HS-5 (cell line): ENCODE measurements around the gene TTLL10.

Experiments used
- DNase-seq: peaks from one replicate; pipeline ENCODE4 v3.0.0-alpha.2; 2012; ENCODE audit warnings: low read depth

TTLL10 gene

GRCh38 chr1:1236945-1237873 lies 63.5 kb downstream of the TTLL10 start:
- DNase-seq = no peak

- DNase-seq = no peak
Observed at GRCh38 chr1:1237874-1238701, 64.4 kb downstream of the TTLL10 start.

GRCh38 chr1:1238702-1239178 lies 65.1 kb downstream of the TTLL10 start:
- DNase-seq = no peak

- no peak for DNase-seq
Observed at GRCh38 chr1:1239227-1239613, 65.5 kb downstream of the TTLL10 start.

GRCh38 chr1:1239614-1240347 lies 66.1 kb downstream of the TTLL10 start:
- no peak for DNase-seq

- DNase-seq = no peak
Observed at GRCh38 chr1:1240348-1240732, 66.7 kb downstream of the TTLL10 start.

- no peak for DNase-seq
Observed at GRCh38 chr1:1240822-1241587, 67.3 kb downstream of the TTLL10 start.

GRCh38 chr1:1241588-1242219 lies 68.0 kb downstream of the TTLL10 start:
- no peak for DNase-seq

GRCh38 chr1:1242461-1243265 lies 69.0 kb downstream of the TTLL10 start:
- no peak for DNase-seq

GRCh38 chr1:1243266-1243660 lies 69.6 kb downstream of the TTLL10 start:
- DNase-seq = no peak

- no peak for DNase-seq
Observed at GRCh38 chr1:1243807-1244191, 70.1 kb downstream of the TTLL10 start.

GRCh38 chr1:1244192-1244811 lies 70.6 kb downstream of the TTLL10 start:
- DNase-seq = no peak

- DNase-seq = no peak
Observed at GRCh38 chr1:1245178-1245816, 71.6 kb downstream of the TTLL10 start.

GRCh38 chr1:1245817-1246576 lies 72.3 kb downstream of the TTLL10 start:
- no peak for DNase-seq

GRCh38 chr1:1246577-1247340 lies 73.1 kb downstream of the TTLL10 start, which contains the start of gene C1QTNF12:
Gene C1QTNF12, minus strand, starts transcription at chr1:1246722. Its CDS starts 32 bp downstream, at chr1:1246690.
- DNase-seq = no peak

- no peak for DNase-seq
Observed at GRCh38 chr1:1247341-1247913, 73.7 kb downstream of the TTLL10 start.
